Suprapubic skin (tissue), 3 donors: ENCODE measurements around the gene CAD.

Experiments
- EP300 ChIP-seq: sonication (generic); formaldehyde crosslinking; IDR thresholded peaks from one replicate; pipeline ENCODE4 v1.6.1; 2017; ENCODE audit warnings: antibody characterized with exemption
- TF ChIP-seq, protein P1 (sequence below), 2 donors: fragments of 200-600 bp in 1 of 2; fragments of 450-650 bp in 1 of 2; sonication (generic) in 1 of 2; IDR thresholded peaks; one replicate each; pipeline ENCODE4 v1.5.1; 2016 to 2019; ENCODE audit warnings: antibody characterized with exemption in 2 of 2, mild to moderate bottlenecking in 1 of 2, moderate library complexity in 1 of 2

DNA sequence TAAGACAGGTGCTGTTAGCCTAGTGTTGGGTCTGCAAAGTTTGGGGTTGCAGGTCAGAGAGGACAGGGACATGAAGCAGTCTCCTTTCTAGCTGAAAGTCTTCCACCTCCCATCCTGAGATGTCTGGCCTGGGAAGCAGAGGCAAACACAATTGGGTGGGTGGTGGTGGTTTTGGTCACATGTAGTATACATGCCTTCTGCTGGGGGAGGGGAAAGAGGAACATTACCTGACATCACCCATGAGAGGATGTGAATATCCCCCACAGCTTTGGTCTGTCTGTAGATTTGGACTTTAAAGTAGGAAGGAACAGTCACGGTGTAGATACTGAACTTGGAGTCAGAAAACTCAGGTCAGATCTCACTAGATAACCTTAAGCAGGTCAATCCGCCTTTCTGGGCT lies 53.5 kb downstream of the CAD start:
- TF ChIP-seq, protein P1, sequence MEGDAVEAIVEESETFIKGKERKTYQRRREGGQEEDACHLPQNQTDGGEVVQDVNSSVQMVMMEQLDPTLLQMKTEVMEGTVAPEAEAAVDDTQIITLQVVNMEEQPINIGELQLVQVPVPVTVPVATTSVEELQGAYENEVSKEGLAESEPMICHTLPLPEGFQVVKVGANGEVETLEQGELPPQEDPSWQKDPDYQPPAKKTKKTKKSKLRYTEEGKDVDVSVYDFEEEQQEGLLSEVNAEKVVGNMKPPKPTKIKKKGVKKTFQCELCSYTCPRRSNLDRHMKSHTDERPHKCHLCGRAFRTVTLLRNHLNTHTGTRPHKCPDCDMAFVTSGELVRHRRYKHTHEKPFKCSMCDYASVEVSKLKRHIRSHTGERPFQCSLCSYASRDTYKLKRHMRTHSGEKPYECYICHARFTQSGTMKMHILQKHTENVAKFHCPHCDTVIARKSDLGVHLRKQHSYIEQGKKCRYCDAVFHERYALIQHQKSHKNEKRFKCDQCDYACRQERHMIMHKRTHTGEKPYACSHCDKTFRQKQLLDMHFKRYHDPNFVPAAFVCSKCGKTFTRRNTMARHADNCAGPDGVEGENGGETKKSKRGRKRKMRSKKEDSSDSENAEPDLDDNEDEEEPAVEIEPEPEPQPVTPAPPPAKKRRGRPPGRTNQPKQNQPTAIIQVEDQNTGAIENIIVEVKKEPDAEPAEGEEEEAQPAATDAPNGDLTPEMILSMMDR (IDR thresholded peaks at IDR 0.05): no peak
- TF ChIP-seq EP300: no peak
